Liver (tissue), 3 donors: ENCODE data around the gene CSNK1G1.
"Not testable (repeated sequence)": the region's sequence is repeated elsewhere in the genome, so short reads cannot be mapped to it uniquely, and the experiment has no call there.

Experiments
- NR2F2 ChIP-seq: IDR thresholded peaks from 2 replicates; pipeline ENCODE4 v1.6.1; 2016; ENCODE audit warnings: antibody characterized with exemption
- TF ChIP-seq, protein P1 (sequence below): fragments of 150-350 bp; IDR thresholded peaks from 2 replicates; pipeline ENCODE4 v1.5.1; 2017; ENCODE audit warnings: improper control_type of control experiment, low read depth, low read length; ENCODE audit not compliant: missing input control
- TF ChIP-seq, protein P2 (sequence below): IDR thresholded peaks from 2 replicates; pipeline ENCODE4 v1.6.1; 2016; ENCODE audit warnings: antibody characterized with exemption
- donor health status: healthy.
- donor health status: healthy.

DNA sequence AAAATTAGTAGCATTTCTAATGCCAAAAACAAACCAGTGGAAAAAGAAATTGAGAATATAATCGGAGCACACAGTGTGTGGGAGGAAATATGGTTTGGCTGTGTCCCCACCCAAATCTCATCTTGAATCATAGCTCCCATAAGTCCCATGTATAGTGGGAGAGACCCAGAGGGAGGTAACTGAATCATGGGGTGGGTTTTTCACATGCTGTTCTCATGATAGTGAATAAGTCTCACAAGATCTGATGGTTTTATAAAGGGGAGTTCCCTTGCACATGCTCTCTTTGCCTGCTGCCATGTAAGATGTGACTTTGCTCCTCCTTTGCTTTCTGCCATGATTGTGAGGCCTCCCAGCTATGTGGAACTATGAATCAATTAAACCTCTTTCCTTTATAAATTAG is 90.8 kb downstream of the CSNK1G1 start:
- TF ChIP-seq, protein P1, sequence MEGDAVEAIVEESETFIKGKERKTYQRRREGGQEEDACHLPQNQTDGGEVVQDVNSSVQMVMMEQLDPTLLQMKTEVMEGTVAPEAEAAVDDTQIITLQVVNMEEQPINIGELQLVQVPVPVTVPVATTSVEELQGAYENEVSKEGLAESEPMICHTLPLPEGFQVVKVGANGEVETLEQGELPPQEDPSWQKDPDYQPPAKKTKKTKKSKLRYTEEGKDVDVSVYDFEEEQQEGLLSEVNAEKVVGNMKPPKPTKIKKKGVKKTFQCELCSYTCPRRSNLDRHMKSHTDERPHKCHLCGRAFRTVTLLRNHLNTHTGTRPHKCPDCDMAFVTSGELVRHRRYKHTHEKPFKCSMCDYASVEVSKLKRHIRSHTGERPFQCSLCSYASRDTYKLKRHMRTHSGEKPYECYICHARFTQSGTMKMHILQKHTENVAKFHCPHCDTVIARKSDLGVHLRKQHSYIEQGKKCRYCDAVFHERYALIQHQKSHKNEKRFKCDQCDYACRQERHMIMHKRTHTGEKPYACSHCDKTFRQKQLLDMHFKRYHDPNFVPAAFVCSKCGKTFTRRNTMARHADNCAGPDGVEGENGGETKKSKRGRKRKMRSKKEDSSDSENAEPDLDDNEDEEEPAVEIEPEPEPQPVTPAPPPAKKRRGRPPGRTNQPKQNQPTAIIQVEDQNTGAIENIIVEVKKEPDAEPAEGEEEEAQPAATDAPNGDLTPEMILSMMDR, result not testable (repeated sequence)
- TF ChIP-seq NR2F2, result not testable (repeated sequence)
- TF ChIP-seq, protein P2, sequence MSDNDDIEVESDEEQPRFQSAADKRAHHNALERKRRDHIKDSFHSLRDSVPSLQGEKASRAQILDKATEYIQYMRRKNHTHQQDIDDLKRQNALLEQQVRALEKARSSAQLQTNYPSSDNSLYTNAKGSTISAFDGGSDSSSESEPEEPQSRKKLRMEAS, result not testable (repeated sequence)
